ENCODE results near the gene KNSTRN. TPM values are rescaled to one million over a fixed set of nuclear protein-coding genes. Genes with fewer than 3 reads are reported as not detected.

KNSTRN gene
- total RNA-seq, 1 donor from 2014 or later, result 15.7 TPM

GRCh38 chr15:40414816-40415215 lies 32.3 kb downstream of the KNSTRN start:
- H3K36me3 ChIP-seq (ENCODE audit: control insufficient read depth in 3 of 3, insufficient read depth in 3 of 3, low read length in 3 of 3), result peaks cover 53 to 70% (median 64%) of the 10 kb centered on the region in 3 donors
- no peaks in the 10 kb centered on the region for H3K9me3 ChIP-seq (ENCODE audit: control insufficient read depth in 3 of 3, low read length in 3 of 3)

DNA sequence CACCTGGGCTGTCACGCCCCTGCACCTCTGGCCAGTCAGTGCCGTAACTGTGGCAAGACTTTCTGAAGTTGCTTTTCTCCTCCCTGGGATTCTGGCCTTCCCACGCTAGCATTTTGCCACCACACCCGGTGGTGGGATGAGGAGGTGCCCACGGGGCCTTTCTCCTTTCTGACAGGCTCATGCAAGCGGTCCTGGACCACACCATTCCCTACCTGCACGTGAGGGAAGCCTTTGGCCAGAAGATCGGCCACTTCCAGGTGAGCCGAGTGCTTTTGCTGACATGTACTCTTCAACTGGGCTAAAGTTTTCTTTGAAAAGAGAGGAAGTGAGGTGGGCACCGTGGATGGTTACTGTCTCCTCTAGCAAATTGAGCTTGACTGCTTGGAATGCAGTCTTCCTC lies 32.7 kb downstream of the KNSTRN start:
- Histone ChIP-seq H3K27me3 (ENCODE audit: control insufficient read depth in 3 of 3, insufficient read depth in 3 of 3, low read length in 3 of 3) (no peaks in the 10 kb centered on the region), H3K4me3 (ENCODE audit: low read length in 3 of 3) (no peak overlapping the region), H3K27ac (ENCODE audit: low read depth, low read length) (no peak overlapping the region), H3K9me3 (ENCODE audit: control insufficient read depth in 3 of 3, low read length in 3 of 3) (no peaks in the 10 kb centered on the region), H3K9ac (ENCODE audit: low read depth in 1 of 3, low read length in 3 of 3) (no peak overlapping the region), H3K36me3 (ENCODE audit: control insufficient read depth in 3 of 3, insufficient read depth in 3 of 3, low read length in 3 of 3) (peaks cover 51 to 67% (median 61%) of the 10 kb centered on the region in 3 donors), H3K4me1 (ENCODE audit: control insufficient read depth in 3 of 3, insufficient read depth in 3 of 3, low read length in 3 of 3) (peaks cover 2 to 5% (median 3%) of the 10 kb centered on the region in 3 donors)

More at GRCh38 chr15:40414816-40415215, 32.3 kb downstream of the KNSTRN start:
- Histone ChIP-seq H3K27me3 (ENCODE audit: control insufficient read depth in 3 of 3, insufficient read depth in 3 of 3, low read length in 3 of 3) (no peaks in the 10 kb centered on the region), H3K4me3 (ENCODE audit: low read length in 3 of 3) (no peak overlapping the region), H3K9ac (ENCODE audit: low read depth in 1 of 3, low read length in 3 of 3) (no peak overlapping the region), H3K4me1 (ENCODE audit: control insufficient read depth in 3 of 3, insufficient read depth in 3 of 3, low read length in 3 of 3) (peaks cover 0 to under 1% (median 0%) of the 10 kb centered on the region in 3 donors), H3K27ac (ENCODE audit: low read depth, low read length) (no peak overlapping the region)

DNA sequence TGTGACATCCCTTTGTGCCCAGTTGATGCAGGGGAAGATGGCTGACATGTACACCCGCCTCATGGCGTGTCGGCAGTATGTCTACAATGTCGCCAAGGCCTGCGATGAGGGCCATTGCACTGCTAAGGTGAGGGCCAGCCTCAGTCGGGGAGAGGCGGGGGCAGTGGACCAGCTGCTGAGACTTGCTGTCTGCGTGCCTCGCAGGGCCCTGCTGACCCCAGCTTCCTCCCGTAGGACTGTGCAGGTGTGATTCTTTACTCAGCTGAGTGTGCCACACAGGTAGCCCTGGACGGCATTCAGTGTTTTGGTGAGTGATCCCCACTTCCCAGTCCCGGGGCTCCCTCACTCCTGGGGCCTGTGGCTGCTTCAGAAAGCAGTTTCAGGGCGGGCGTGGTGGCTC lies 33.5 kb downstream of the KNSTRN start:
- H3K9me3 ChIP-seq (ENCODE audit: control insufficient read depth in 3 of 3, low read length in 3 of 3), result no peaks in the 10 kb centered on the region
- no peak overlapping the region for H3K27ac ChIP-seq (ENCODE audit: low read depth, low read length)
- H3K36me3 ChIP-seq (ENCODE audit: control insufficient read depth in 3 of 3, insufficient read depth in 3 of 3, low read length in 3 of 3), result peaks cover 44 to 59% (median 53%) of the 10 kb centered on the region in 3 donors
- H3K4me1 ChIP-seq (ENCODE audit: control insufficient read depth in 3 of 3, insufficient read depth in 3 of 3, low read length in 3 of 3), result peaks cover 10 to 13% (median 11%) of the 10 kb centered on the region in 3 donors
- H3K27me3 ChIP-seq (ENCODE audit: control insufficient read depth in 3 of 3, insufficient read depth in 3 of 3, low read length in 3 of 3), result no peaks in the 10 kb centered on the region
- H3K4me3 ChIP-seq (ENCODE audit: low read length in 3 of 3), result no peak overlapping the region
- no peak overlapping the region for H3K9ac ChIP-seq (ENCODE audit: low read depth in 1 of 3, low read length in 3 of 3)

DNA sequence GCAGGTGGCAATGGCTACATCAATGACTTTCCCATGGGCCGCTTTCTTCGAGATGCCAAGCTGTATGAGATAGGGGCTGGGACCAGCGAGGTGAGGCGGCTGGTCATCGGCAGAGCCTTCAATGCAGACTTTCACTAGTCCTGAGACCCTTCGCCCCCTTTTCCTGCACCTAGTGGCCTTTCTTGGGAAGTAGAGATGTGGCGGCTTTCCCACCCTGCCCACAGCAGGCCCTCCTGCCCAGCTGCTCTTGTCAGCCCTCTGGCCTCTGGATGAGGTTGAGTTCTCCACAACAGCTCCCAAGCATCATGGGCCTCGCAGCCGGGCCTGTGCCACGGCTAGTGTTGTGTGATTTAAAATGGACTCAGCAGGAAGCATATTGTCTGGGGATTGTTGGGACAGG lies 35.6 kb downstream of the KNSTRN start:
- Histone ChIP-seq H3K36me3 (ENCODE audit: control insufficient read depth in 3 of 3, insufficient read depth in 3 of 3, low read length in 3 of 3) (peaks cover 32 to 44% (median 44%) of the 10 kb centered on the region in 3 donors), H3K27ac (ENCODE audit: low read depth, low read length) (no peak overlapping the region), H3K4me1 (ENCODE audit: control insufficient read depth in 3 of 3, insufficient read depth in 3 of 3, low read length in 3 of 3) (peaks cover 20 to 23% (median 21%) of the 10 kb centered on the region in 3 donors), H3K9ac (ENCODE audit: low read depth in 1 of 3, low read length in 3 of 3) (no peak overlapping the region), H3K27me3 (ENCODE audit: control insufficient read depth in 3 of 3, insufficient read depth in 3 of 3, low read length in 3 of 3) (no peaks in the 10 kb centered on the region), H3K9me3 (ENCODE audit: control insufficient read depth in 3 of 3, low read length in 3 of 3) (no peaks in the 10 kb centered on the region), H3K4me3 (ENCODE audit: low read length in 3 of 3) (no peak overlapping the region)

DNA sequence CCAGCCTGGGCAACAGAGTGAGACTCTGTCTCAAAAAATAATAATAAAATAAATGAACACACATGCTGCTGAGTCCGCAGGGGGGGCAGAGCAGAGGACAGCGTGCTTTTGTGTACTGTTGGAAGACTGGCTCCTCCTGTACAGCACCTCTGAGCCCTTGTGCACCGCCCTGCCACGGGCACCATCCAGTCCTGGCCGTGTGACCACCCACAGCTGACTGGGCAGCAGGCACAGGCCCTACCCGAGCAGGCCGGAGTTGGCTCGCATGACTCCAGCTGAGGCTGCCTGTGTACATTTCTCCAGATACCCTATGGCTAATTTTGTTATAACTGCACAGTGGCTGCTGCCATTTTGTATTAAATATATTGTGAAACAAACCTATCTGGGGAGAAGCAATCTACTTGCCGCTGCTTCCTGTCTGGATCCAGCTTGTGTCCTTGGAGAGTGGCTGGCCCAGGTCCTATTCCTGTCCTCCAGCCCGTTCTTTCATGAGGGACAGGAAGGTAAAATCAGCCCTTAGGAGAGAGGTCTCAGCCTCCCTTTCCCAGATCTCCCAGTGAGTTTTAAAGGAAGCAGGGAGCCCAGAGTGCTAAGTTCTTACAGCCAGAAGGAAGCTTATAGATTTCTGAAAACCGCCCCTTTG lies 37.7 kb downstream of the KNSTRN start:
- H3K4me1 ChIP-seq (ENCODE audit: control insufficient read depth in 3 of 3, insufficient read depth in 3 of 3, low read length in 3 of 3), result peaks cover 20 to 27% (median 21%) of the 10 kb centered on the region in 3 donors
- H3K9ac ChIP-seq (ENCODE audit: low read depth in 1 of 3, low read length in 3 of 3), result peak overlapping the region in 2 of 3 donors; percentile 50 to 57
- H3K27ac ChIP-seq (ENCODE audit: low read depth, low read length), result peak overlapping the region; percentile 66
- no peaks in the 10 kb centered on the region for H3K9me3 ChIP-seq (ENCODE audit: control insufficient read depth in 3 of 3, low read length in 3 of 3)
- H3K27me3 ChIP-seq (ENCODE audit: control insufficient read depth in 3 of 3, insufficient read depth in 3 of 3, low read length in 3 of 3), result no peaks in the 10 kb centered on the region
- peaks cover 19 to 29% (median 27%) of the 10 kb centered on the region in 3 donors for H3K36me3 ChIP-seq (ENCODE audit: control insufficient read depth in 3 of 3, insufficient read depth in 3 of 3, low read length in 3 of 3)
- H3K4me3 ChIP-seq (ENCODE audit: low read length in 3 of 3), result no peak overlapping the region

DNA sequence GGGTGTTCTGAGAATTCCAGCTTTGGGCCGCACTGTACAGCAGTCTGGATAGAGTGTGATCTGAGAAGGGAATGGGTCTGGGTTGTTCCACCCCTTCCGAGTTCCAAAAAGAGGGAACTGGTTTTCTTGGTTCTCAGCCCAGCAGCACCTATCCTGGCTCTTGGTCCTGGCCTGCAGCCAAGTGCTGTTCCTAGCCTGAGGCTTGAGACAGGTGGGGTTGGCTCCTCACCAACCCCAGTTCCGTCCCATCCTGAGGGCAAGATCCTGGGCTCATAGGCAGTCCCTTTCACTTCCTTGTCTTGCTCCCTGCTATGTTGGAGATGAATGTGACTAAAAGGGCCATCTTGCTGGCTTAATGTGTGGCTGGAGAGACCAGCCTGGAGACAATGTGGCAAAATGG lies 38.3 kb downstream of the KNSTRN start:
- Histone ChIP-seq H3K27me3 (ENCODE audit: control insufficient read depth in 3 of 3, insufficient read depth in 3 of 3, low read length in 3 of 3) (no peaks in the 10 kb centered on the region), H3K36me3 (ENCODE audit: control insufficient read depth in 3 of 3, insufficient read depth in 3 of 3, low read length in 3 of 3) (peaks cover 13 to 23% (median 21%) of the 10 kb centered on the region in 3 donors), H3K4me1 (ENCODE audit: control insufficient read depth in 3 of 3, insufficient read depth in 3 of 3, low read length in 3 of 3) (peaks cover 20 to 27% (median 21%) of the 10 kb centered on the region in 3 donors), H3K4me3 (ENCODE audit: low read length in 3 of 3) (no peak overlapping the region), H3K9me3 (ENCODE audit: control insufficient read depth in 3 of 3, low read length in 3 of 3) (no peaks in the 10 kb centered on the region), H3K9ac (ENCODE audit: low read depth in 1 of 3, low read length in 3 of 3) (peak overlapping the region in 1 of 3 donors; percentile 57), H3K27ac (ENCODE audit: low read depth, low read length) (peak overlapping the region; percentile 66)

DNA sequence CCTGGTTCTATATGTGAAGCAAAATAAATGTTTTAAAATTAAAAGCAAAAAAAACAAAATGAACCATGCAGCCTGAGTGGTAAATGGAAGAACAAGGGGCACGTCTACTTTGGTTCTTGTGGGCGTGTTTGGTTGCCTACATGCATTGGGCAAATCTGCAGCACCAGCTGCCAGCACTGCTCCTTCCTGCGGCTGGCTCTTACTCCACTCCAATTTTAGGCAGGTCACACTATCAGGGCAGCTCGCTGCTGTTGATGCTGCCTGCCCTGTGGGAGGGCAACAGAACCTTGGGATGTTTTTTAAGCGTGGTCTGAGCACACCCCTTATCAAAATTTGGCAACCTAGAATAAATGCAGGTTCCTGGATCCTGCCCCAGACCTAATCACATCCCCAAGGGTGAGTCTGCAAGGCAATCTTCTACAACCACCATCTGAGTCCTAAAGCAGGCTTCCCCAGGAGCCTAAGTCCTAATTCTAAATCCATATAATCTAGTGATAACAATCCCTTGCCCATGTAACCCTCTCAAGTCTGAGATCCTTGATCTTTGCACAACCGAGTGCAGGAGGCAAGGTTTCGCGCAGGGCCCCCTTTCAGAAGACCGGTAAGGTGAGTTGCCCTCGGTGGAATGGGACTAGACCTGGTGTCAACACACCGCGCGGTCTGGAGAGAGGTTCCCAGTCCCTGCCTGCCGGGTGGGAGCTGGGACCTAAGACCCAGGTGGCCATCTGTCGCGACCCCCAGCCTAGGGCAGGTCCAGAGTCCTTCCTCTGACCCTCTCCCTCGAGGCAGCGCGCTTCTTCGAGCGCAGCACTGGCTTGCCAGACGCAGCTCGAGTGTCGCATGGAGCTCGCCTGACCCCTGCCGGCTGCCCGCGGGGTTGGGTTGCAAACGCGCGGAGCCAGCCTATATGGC lies 39.0 kb downstream of the KNSTRN start:
- no peaks in the 10 kb centered on the region for H3K27me3 ChIP-seq (ENCODE audit: control insufficient read depth in 3 of 3, insufficient read depth in 3 of 3, low read length in 3 of 3)
- H3K4me3 ChIP-seq (ENCODE audit: low read length in 3 of 3), result peak overlapping the region; percentile 22 to 43 (median 22)
- peaks cover 9 to 16% (median 14%) of the 10 kb centered on the region in 3 donors for H3K36me3 ChIP-seq (ENCODE audit: control insufficient read depth in 3 of 3, insufficient read depth in 3 of 3, low read length in 3 of 3)
- H3K27ac ChIP-seq (ENCODE audit: low read depth, low read length), result peak overlapping the region; percentile 66
- H3K4me1 ChIP-seq (ENCODE audit: control insufficient read depth in 3 of 3, insufficient read depth in 3 of 3, low read length in 3 of 3), result peaks cover 20 to 27% (median 21%) of the 10 kb centered on the region in 3 donors
- H3K9me3 ChIP-seq (ENCODE audit: control insufficient read depth in 3 of 3, low read length in 3 of 3), result no peaks in the 10 kb centered on the region
- peak overlapping the region in 1 of 3 donors; percentile 57 for H3K9ac ChIP-seq (ENCODE audit: low read depth in 1 of 3, low read length in 3 of 3)

GRCh38 chr15:40424483-40425115 lies 42.1 kb downstream of the KNSTRN start:
- H3K36me3 ChIP-seq (ENCODE audit: control insufficient read depth in 3 of 3, insufficient read depth in 3 of 3, low read length in 3 of 3), result no peaks in the 10 kb centered on the region
- peak overlapping the region in 2 of 3 donors; percentile 29 to 40 for H3K9ac ChIP-seq (ENCODE audit: low read depth in 1 of 3, low read length in 3 of 3)
- no peaks in the 10 kb centered on the region for H3K27me3 ChIP-seq (ENCODE audit: control insufficient read depth in 3 of 3, insufficient read depth in 3 of 3, low read length in 3 of 3)
- H3K4me3 ChIP-seq (ENCODE audit: low read length in 3 of 3), result no peak overlapping the region
- H3K27ac ChIP-seq (ENCODE audit: low read depth, low read length), result no peak overlapping the region
- H3K9me3 ChIP-seq (ENCODE audit: control insufficient read depth in 3 of 3, low read length in 3 of 3), result no peaks in the 10 kb centered on the region
- H3K4me1 ChIP-seq (ENCODE audit: control insufficient read depth in 3 of 3, insufficient read depth in 3 of 3, low read length in 3 of 3), result peaks cover 20 to 27% (median 21%) of the 10 kb centered on the region in 3 donors

GRCh38 chr15:40425681-40426080 lies 43.2 kb downstream of the KNSTRN start:
- H3K9ac ChIP-seq (ENCODE audit: low read depth in 1 of 3, low read length in 3 of 3), result no peak overlapping the region
- H3K4me3 ChIP-seq (ENCODE audit: low read length in 3 of 3), result no peak overlapping the region
- peaks cover 0 to 5% (median 0%) of the 10 kb centered on the region in 3 donors for H3K27me3 ChIP-seq (ENCODE audit: control insufficient read depth in 3 of 3, insufficient read depth in 3 of 3, low read length in 3 of 3)
- no peak overlapping the region for H3K27ac ChIP-seq (ENCODE audit: low read depth, low read length)
- H3K4me1 ChIP-seq (ENCODE audit: control insufficient read depth in 3 of 3, insufficient read depth in 3 of 3, low read length in 3 of 3), result peaks cover 12 to 18% (median 14%) of the 10 kb centered on the region in 3 donors
- H3K36me3 ChIP-seq (ENCODE audit: control insufficient read depth in 3 of 3, insufficient read depth in 3 of 3, low read length in 3 of 3), result no peaks in the 10 kb centered on the region
- no peaks in the 10 kb centered on the region for H3K9me3 ChIP-seq (ENCODE audit: control insufficient read depth in 3 of 3, low read length in 3 of 3)

All from skeletal muscle tissue (tissue), 4 donors.